ENCODE data around the gene SP2. TPM values are rescaled to one million over a fixed set of nuclear protein-coding genes. Genes with fewer than 3 reads are reported as not detected.

Gene SP2
- total RNA-seq, 4 donors from 2014 or later, result 4.0 to 9.9 (median 9.2) TPM

DNA sequence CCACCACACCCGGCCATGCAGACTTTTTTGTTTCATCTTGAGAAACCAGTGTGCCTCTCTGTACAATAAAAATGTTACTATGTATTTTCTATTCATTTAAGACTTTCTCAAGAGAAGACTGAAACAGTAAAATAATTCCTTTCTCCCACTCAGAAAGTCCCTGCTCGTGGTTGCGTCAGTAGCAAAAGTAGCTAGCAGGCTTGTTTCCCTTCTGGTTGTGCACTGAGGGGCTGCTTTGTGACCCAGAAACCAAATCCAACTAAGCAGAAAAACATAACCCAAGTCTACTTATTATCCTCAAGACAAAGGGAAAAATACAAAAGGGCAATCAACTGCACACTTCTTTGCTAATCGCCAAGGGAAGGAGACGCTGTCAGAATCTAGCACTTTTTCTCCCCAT is 41.9 kb downstream of the SP2 start:
- TF ChIP-seq POLR2A (IDR thresholded peaks at IDR 0.05), result no peak
- TF ChIP-seq, protein P1, sequence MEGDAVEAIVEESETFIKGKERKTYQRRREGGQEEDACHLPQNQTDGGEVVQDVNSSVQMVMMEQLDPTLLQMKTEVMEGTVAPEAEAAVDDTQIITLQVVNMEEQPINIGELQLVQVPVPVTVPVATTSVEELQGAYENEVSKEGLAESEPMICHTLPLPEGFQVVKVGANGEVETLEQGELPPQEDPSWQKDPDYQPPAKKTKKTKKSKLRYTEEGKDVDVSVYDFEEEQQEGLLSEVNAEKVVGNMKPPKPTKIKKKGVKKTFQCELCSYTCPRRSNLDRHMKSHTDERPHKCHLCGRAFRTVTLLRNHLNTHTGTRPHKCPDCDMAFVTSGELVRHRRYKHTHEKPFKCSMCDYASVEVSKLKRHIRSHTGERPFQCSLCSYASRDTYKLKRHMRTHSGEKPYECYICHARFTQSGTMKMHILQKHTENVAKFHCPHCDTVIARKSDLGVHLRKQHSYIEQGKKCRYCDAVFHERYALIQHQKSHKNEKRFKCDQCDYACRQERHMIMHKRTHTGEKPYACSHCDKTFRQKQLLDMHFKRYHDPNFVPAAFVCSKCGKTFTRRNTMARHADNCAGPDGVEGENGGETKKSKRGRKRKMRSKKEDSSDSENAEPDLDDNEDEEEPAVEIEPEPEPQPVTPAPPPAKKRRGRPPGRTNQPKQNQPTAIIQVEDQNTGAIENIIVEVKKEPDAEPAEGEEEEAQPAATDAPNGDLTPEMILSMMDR (IDR thresholded peaks at IDR 0.05), result no peak
- Histone ChIP-seq H3K27ac (no peak overlapping the region), H3K9me3 (no peaks in the 10 kb centered on the region), H3K4me1 (peaks cover 15 to 27% (median 19%) of the 10 kb centered on the region in 3 donors), H3K4me3 (no peak overlapping the region), H3K36me3 (no peaks in the 10 kb centered on the region), H3K27me3 (no peaks in the 10 kb centered on the region)
- no peak for DNase-seq
- 83 to 92% methylated on average over 5 of the region's 5 CpGs for WGBS, 2 donors
- intact Hi-C loops (cut with DNase I), result no loop called here

DNA sequence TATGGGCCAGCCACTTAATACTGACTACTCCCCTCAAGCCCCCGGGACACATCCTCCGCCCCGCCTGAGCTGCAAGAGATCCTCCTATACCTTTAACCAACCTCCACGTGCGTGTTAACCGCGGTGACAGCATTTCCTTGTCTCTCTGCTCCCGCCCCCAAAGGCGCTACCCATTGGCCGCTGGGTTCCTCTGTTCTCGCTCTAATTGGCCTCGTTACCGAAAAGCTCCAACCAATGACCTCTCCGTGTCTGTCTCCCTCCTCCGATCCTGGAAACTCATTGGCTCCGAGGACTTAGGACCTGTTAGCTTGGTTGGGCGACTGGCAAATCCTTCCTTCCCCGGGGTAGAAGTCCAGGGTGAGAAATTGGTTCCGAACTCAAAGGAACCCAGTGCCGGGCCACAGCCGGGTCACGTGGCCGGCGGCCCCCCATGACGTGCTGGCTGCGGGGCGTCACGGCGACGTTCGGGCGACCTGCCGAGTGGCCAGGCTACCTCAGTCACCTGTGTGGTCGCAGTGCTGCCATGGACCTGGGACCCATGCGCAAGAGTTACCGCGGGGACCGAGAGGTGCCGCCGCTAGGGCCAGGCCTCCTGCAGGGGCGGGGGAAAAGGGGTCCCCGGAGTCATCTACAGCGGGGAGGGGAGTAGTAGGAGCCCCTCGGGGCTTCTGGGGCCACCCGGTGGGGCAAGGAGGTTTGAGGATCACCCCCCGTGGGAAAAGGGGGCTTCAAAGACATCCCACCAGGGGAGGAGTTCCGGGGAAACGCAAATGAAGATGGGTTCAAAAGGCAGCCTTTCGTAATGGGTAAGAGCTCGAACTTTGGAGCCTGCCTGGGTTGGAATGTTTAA is 45.4 kb downstream of the SP2 start, which contains the start of gene PNPO:
Gene PNPO, plus strand, starts transcription at position 326 of the 850 bp plus-strand sequence. Its CDS starts 105 bp downstream, at position 431.
- Histone ChIP-seq H3K4me3 (peak within 1 kb of the TSS; percentile 68 to 97 (median 86)), H3K27ac (peak within 1 kb of the TSS; percentile 83 to 91 (median 89)), H3K4me1 (peaks cover 15 to 58% (median 19%) of the 10 kb centered on the region in 3 donors), H3K27me3 (no peaks in the 10 kb centered on the region), H3K36me3 (peaks cover 0 to 30% (median 11%) of the 10 kb centered on the region in 3 donors), H3K9me3 (no peaks in the 10 kb centered on the region)
- intact Hi-C loops (cut with DNase I), result loop anchor here (5.0 kb wide), 1 partner anchor 44 kb away; the partner anchor contains the start of gene SP2
- peak; percentile 79 for DNase-seq
- 1 to 2% methylated on average over 17 to 21 of the region's 50 CpGs for WGBS, 2 donors
- TF ChIP-seq, protein P1 (IDR thresholded peaks at IDR 0.05), result peak in 3 of 6 experiments; percentile 5 to 32 (median 22)
- peak in 3 of 4 donors; percentile 19 to 58 (median 36) for TF ChIP-seq POLR2A (IDR thresholded peaks at IDR 0.05)

GRCh38 chr17:47942096-47942510 is 46.1 kb downstream of the SP2 start:
- no peaks in the 10 kb centered on the region for H3K9me3 ChIP-seq
- peak overlapping the region; percentile 83 to 91 (median 89) for H3K27ac ChIP-seq
- TF ChIP-seq, protein P1 (IDR thresholded peaks at IDR 0.05), result no peak
- TF ChIP-seq POLR2A (IDR thresholded peaks at IDR 0.05), result no peak
- WGBS, 2 donors, result 0 to 4% methylated on average over 5 of the region's 5 CpGs
- intact Hi-C loops (cut with DNase I), result loop anchor here (5.0 kb wide), 1 partner anchor 45 kb away; the partner anchor contains the start of gene SP2
- peaks cover 15 to 64% (median 19%) of the 10 kb centered on the region in 3 donors for H3K4me1 ChIP-seq
- peak overlapping the region; percentile 68 to 97 (median 86) for H3K4me3 ChIP-seq
- H3K27me3 ChIP-seq, result no peaks in the 10 kb centered on the region
- DNase-seq, result no peak
- H3K36me3 ChIP-seq, result peaks cover 0 to 33% (median 11%) of the 10 kb centered on the region in 3 donors

DNA sequence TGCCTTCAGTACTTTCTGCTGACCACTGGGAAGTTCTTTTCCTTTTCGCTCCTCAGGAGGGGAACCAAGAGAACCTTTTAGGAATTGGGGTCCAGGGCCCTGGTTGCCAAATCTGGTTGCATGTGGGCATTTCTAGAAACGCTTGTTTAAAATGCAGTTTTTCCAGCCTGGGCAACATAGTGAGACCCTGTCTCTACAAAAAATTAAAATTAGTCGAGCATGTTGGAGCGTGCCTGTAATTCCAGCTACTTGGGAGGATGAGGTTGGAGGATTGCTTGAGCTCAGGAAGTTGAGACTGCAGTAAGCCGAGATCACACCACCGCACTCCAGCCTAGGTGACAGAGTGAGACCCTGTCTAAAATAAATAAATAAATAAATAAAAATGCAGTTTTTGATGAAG is 46.5 kb downstream of the SP2 start:
- TF ChIP-seq POLR2A (IDR thresholded peaks at IDR 0.05), result no peak
- TF ChIP-seq, protein P1 (IDR thresholded peaks at IDR 0.05), result no peak
- 61 to 68% methylated on average over 6 of the region's 6 CpGs for WGBS, 2 donors
- H3K27ac ChIP-seq, result peak overlapping the region in 2 of 4 donors; percentile 91
- H3K27me3 ChIP-seq, result no peaks in the 10 kb centered on the region
- DNase-seq, result no peak
- no peaks in the 10 kb centered on the region for H3K9me3 ChIP-seq
- intact Hi-C loops (cut with DNase I), result loop anchor here (5.0 kb wide), 1 partner anchor 45 kb away; the partner anchor contains the start of gene SP2
- H3K4me3 ChIP-seq, result peak overlapping the region in 3 of 4 donors; percentile 79 to 97 (median 93)
- peaks cover 0 to 33% (median 11%) of the 10 kb centered on the region in 3 donors for H3K36me3 ChIP-seq
- H3K4me1 ChIP-seq, result peaks cover 15 to 69% (median 19%) of the 10 kb centered on the region in 3 donors

- TF ChIP-seq, protein P1 (IDR thresholded peaks at IDR 0.05), result no peak
- no peak for TF ChIP-seq POLR2A (IDR thresholded peaks at IDR 0.05)
- Histone ChIP-seq H3K4me1 (peaks cover 32 to 92% (median 35%) of the 10 kb centered on the region in 3 donors), H3K4me3 (no peak overlapping the region), H3K36me3 (peaks cover 0 to 33% (median 11%) of the 10 kb centered on the region in 3 donors), H3K27ac (no peak overlapping the region), H3K27me3 (no peaks in the 10 kb centered on the region), H3K9me3 (no peaks in the 10 kb centered on the region)
- no peak for DNase-seq
- WGBS, 2 donors, result 68 to 87% methylated on average over 6 to 8 of the region's 8 CpGs
- intact Hi-C loops (cut with DNase I), result no loop called here
Observed at GRCh38 chr17:47945080-47945479, 49.0 kb downstream of the SP2 start.

Measured in esophagus squamous epithelium (tissue), 5 donors.